ENCODE measurements around the gene TTLL11.

DNA sequence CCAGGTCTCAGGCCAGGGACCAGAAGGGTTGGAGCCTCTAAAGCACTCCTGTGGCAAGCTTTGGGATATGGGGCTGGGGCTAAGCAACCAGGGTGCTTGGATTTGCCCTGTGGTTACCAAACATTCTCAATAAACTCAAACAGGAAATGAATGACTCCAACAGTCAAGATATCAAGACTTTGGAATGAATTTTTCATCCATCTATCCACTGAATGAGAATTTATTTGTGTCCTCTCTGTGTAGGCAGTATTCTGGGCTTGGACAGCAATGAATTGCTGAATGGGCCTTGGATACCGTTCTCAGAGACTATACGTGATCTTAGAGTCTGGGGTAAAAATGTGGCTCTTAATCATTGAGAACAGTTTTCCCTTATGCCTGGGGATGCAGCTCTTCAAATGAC is 229.2 kb downstream of the TTLL11 start:
- TF ChIP-seq, protein P1, sequence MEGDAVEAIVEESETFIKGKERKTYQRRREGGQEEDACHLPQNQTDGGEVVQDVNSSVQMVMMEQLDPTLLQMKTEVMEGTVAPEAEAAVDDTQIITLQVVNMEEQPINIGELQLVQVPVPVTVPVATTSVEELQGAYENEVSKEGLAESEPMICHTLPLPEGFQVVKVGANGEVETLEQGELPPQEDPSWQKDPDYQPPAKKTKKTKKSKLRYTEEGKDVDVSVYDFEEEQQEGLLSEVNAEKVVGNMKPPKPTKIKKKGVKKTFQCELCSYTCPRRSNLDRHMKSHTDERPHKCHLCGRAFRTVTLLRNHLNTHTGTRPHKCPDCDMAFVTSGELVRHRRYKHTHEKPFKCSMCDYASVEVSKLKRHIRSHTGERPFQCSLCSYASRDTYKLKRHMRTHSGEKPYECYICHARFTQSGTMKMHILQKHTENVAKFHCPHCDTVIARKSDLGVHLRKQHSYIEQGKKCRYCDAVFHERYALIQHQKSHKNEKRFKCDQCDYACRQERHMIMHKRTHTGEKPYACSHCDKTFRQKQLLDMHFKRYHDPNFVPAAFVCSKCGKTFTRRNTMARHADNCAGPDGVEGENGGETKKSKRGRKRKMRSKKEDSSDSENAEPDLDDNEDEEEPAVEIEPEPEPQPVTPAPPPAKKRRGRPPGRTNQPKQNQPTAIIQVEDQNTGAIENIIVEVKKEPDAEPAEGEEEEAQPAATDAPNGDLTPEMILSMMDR (conservative IDR thresholded peaks at IDR 0.05), result no peak
- no peak for TF ChIP-seq ZFX (IDR thresholded peaks at IDR 0.05)

All from C4-2B (cell line).